HFFc6 (cell line): ENCODE data around the gene NCAM1. TPM values are rescaled to one million over a fixed set of nuclear protein-coding genes. Genes with fewer than 3 reads are reported as not detected.
A peak's percentile ranks its signal among the peaks of the same experiment; 100 is the strongest.

Source experiments
- DNase-seq: peaks from one replicate; pipeline ENCODE4 v3.0.0-alpha.2; 2018
- H3K27ac Mint-ChIP-seq: 2 replicates; pipeline ENCODE4 v1.8.0; 2020; ENCODE audit warnings: mild to moderate bottlenecking, mixed read lengths
- H3K27me3 Mint-ChIP-seq: 2 replicates; pipeline ENCODE4 v1.8.0; 2021; ENCODE audit warnings: mild to moderate bottlenecking, moderate library complexity, mixed read lengths; ENCODE audit not compliant: insufficient read depth
- H3K36me3 Mint-ChIP-seq: 2 replicates; pipeline ENCODE4 v1.8.0; 2021; ENCODE audit warnings: low read depth, mixed read lengths
- H3K4me1 Mint-ChIP-seq: 2 replicates; pipeline ENCODE4 v1.8.0; 2020; ENCODE audit warnings: low read depth, mixed read lengths
- H3K4me3 Mint-ChIP-seq: 2 replicates; pipeline ENCODE4 v1.8.0; 2020; ENCODE audit warnings: mild to moderate bottlenecking, moderate library complexity, mixed read lengths
- H3K9me3 Mint-ChIP-seq: 2 replicates; pipeline ENCODE4 v1.8.0; 2020; ENCODE audit warnings: mild to moderate bottlenecking, mixed read lengths
- total RNA-seq, 6 experiments: library from RNA; stranded (reverse); fragmentation: NEBNext Ultra II Directional; extraction: Animal tissue kit (Norgen Biotek cat#: 25700); gene quantifications; 2 replicates in 1 of 6; 3 replicates in 5 of 6; pipeline ENCODE4 v1.2.3, GENCODE V29; 2021
- TF ChIP-seq, protein P1 (sequence below): fragments of 200-600 bp; sonication (generic); IDR thresholded peaks from 2 replicates; pipeline ENCODE4 v1.5.0; 2021; ENCODE audit warnings: antibody characterized with exemption, mild to moderate bottlenecking

NCAM1 gene
- total RNA-seq, 6 experiments from 2014 or later: 0.20 TPM; not detected in 5

DNA sequence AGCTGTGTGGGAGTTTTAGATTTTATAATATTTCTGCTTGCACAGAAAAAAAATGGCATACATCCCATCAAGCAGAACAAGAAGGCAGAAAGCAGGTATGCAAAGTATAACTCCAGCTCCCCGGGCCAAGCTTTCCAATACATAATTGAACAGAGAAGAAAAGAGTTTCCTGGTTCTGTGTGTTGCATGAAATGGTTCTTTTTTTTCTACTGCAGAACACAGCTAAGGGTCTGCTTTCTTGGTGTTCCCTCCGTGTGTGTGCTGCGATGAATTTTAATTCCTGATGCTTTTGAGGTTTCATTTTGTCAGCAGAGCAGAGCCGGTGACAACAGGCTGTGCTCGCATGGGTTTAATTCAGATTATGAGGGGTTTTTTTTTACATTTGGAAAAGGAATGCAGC, 282.5 kb downstream of the NCAM1 start:
- Mint-ChIP-seq H3K36me3 (no peaks in the 10 kb centered on the region), H3K9me3 (no peaks in the 10 kb centered on the region; the same call in 1 of the 2 replicates)

DNA sequence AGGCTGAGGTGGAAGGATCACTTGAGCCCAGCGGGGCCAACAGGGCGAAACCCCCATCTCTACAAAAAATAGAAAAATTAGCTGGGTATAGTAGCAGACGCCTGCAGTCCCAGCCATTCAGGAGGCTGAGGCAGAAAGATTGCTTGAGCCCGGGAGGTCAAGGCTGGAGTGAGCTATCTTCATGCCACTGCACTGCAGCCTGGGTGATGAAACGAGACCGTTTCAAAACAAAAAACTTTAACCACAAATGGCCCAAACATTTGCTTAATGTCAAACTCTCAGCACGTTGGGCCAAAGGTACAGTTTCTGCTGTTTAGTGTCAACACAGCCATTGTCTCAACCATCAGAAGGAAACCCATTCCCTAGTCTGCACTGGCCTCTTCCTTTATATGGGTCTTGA, 284.0 kb downstream of the NCAM1 start:
- Mint-ChIP-seq H3K36me3 (no peaks in the 10 kb centered on the region), H3K9me3 (no peaks in the 10 kb centered on the region; the same call in 1 of the 2 replicates), H3K4me1 (peaks cover 16% of the 10 kb centered on the region), H3K4me3 (no peak overlapping the region), H3K27ac (no peak overlapping the region), H3K27me3 (peaks cover 14% of the 10 kb centered on the region)
- TF ChIP-seq, protein P1, sequence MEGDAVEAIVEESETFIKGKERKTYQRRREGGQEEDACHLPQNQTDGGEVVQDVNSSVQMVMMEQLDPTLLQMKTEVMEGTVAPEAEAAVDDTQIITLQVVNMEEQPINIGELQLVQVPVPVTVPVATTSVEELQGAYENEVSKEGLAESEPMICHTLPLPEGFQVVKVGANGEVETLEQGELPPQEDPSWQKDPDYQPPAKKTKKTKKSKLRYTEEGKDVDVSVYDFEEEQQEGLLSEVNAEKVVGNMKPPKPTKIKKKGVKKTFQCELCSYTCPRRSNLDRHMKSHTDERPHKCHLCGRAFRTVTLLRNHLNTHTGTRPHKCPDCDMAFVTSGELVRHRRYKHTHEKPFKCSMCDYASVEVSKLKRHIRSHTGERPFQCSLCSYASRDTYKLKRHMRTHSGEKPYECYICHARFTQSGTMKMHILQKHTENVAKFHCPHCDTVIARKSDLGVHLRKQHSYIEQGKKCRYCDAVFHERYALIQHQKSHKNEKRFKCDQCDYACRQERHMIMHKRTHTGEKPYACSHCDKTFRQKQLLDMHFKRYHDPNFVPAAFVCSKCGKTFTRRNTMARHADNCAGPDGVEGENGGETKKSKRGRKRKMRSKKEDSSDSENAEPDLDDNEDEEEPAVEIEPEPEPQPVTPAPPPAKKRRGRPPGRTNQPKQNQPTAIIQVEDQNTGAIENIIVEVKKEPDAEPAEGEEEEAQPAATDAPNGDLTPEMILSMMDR: no peak
- no peak for DNase-seq

More for the DNA sequence above, 282.5 kb downstream of the NCAM1 start:
- Mint-ChIP-seq H3K27me3 (peaks cover 17% of the 10 kb centered on the region), H3K4me1 (peaks cover 16% of the 10 kb centered on the region), H3K4me3 (peak overlapping the region; percentile 84; the same call in 1 of the 2 replicates), H3K27ac (no peak overlapping the region)
- DNase-seq: no peak
- TF ChIP-seq, protein P1: no peak

DNA sequence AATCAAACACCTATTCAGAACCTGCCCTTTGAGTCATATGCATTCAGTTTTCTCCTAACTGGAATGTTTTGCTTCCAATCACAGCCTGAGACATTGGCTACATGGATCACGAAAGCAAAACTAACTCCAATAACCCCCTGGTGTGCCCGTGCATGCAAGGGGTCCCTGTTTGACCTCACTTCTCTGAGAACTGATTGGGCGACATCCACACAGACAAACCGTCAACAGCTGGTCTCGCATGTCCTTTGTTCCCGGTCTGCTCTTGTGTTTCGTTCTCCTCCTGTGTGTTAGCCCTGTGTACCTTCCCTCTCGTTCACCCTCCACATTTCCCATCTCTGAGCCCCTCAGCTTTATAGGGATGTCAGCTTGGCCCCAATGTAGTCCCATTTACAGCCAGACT, 286.0 kb downstream of the NCAM1 start:
- H3K9me3 Mint-ChIP-seq: no peaks in the 10 kb centered on the region; the same call in none of the 2 replicates
- no peak overlapping the region for H3K4me3 Mint-ChIP-seq
- TF ChIP-seq, protein P1: no peak
- no peak overlapping the region for H3K27ac Mint-ChIP-seq
- no peaks in the 10 kb centered on the region for H3K36me3 Mint-ChIP-seq
- H3K4me1 Mint-ChIP-seq: peaks cover 16% of the 10 kb centered on the region
- peaks cover 3% of the 10 kb centered on the region for H3K27me3 Mint-ChIP-seq
- no peak for DNase-seq

DNA sequence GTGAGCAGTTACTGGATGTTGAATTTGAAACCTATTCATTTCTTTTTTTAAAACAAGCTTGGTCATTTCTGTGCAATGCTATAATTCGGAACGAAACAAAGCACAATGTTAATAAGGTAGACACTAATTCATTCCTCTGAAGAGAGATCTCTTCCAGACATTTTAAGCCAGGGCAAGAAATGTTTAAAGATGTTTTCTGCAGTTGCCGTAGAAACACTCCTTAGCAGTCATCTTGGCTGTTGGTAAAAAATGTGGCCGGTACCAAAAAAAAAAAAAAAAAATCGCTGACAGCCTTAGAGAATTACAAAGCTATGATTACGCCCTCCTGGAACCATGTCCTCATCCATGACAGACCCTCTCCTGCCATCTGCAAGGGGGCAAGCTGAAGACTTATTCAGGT, 286.7 kb downstream of the NCAM1 start:
- TF ChIP-seq, protein P1: no peak
- H3K4me1 Mint-ChIP-seq: peaks cover 9% of the 10 kb centered on the region; the same call in 1 of the 2 replicates
- H3K36me3 Mint-ChIP-seq: no peaks in the 10 kb centered on the region
- H3K4me3 Mint-ChIP-seq: no peak overlapping the region
- no peak overlapping the region for H3K27ac Mint-ChIP-seq
- no peak for DNase-seq
- no peaks in the 10 kb centered on the region; the same call in none of the 2 replicates for H3K9me3 Mint-ChIP-seq
- peaks cover 3% of the 10 kb centered on the region for H3K27me3 Mint-ChIP-seq

DNA sequence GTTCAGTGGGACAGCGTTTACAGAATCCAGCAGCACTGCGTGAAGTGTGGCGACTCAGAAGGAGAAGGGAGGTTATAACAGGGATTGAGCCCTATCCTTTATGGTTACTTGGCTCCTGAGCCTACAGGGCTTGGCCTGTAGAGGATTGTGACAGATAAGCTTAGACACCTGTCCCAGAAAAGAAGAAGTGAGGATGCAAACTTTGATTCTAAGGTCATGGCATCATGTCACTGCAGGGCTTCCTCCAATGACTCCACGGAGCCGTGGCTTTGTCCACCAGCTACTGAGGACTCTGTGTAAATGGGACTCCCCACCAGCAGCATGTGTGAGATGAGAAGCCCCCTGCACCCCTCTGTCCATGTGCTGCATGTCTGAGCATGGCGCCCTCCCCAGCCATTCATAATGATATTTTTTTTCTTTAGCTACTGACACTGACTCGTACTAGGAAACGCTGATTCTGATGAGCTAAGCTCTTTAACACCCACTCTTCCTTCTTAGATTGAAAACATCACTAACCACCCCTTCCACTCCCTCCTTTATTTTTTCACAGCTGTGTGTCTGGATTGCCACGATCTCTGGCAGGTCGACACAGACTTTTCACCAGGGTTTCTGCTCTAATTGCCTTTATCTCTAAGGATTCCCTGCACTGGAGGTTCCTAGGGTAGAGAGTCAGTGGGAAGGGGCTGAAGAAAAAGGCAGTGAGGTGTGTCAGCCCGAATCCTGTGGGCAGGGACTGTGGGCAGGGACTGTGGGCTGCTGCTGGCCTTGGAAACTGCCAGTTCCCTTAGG, 287.7 kb downstream of the NCAM1 start:
- H3K27ac Mint-ChIP-seq: no peak overlapping the region

More for the DNA sequence above, 287.7 kb downstream of the NCAM1 start:
- no peaks in the 10 kb centered on the region for H3K36me3 Mint-ChIP-seq
- peaks cover 2% of the 10 kb centered on the region for H3K27me3 Mint-ChIP-seq
- H3K9me3 Mint-ChIP-seq: no peaks in the 10 kb centered on the region; the same call in none of the 2 replicates
- 0 out of 2 replicates have a peak, but pooled peaks cover under 1% of the 10 kb centered on the region for H3K4me1 Mint-ChIP-seq
- no peak for DNase-seq
- H3K4me3 Mint-ChIP-seq: no peak overlapping the region
- TF ChIP-seq, protein P1: no peak
